ENCODE results near the gene SPTLC3.

Gene SPTLC3

DNA sequence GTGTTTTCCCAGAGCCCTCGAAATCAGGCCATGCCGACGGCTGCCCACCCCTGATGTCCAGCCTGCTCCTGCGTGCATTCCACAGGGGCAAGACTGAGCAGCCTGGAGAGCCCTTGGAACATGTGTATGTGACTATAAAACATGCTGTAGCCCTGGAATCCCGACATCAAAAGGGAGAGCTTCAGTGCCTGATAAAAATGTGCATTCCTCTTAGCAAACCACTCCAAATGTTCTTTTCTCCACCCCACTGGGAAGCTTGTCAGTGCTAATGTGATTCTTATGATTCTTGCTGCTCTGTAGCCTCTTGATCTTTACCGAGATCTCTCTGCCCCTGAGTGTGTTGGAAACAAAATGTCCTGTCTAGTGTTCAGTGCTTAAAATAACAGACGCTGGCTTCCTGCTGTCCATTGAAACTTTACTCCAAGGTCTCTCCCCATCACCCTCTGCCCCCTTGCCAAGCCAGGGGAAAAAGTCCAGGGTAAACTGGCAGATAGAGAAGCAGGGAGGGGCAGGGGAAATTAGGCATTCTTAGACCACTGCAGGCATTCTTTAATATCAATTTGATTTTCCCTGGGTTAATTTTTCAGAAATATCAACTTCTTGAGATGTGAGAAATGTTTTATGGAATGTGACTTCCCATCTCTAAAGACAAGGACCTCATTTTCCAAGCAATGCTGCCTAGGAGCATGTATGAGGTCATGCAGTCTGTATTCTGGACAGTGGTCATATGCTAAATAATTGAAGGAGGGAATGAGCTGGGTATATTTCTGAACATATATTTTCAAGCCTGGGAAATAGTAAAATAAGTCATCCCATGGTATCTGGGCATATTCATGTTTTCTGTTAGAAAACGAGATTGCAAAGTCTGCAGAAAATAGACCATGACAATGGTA, 138.5 kb downstream of the SPTLC3 start:
- DNase-seq: no peak

DNA sequence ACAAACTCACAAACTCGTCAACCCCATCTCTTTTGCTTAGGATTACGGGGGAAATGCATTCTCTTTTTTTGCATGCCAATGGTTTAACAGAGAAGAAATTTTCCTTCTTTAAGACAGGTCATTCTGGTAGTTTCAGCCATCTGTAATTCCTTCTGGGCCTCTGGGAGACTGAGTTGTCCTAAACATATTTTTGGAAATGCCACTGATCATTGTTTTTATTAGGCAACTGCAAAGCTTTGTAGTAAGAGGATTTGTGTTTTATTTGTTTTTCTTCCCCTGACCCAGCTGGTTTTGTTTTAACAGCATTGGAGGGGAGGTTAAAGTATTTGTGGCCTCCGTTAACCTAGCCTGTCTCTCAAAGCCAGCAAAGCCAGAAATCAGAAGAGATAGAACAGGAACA, 139.2 kb downstream of the SPTLC3 start:
- DNase-seq: no peak

DNA sequence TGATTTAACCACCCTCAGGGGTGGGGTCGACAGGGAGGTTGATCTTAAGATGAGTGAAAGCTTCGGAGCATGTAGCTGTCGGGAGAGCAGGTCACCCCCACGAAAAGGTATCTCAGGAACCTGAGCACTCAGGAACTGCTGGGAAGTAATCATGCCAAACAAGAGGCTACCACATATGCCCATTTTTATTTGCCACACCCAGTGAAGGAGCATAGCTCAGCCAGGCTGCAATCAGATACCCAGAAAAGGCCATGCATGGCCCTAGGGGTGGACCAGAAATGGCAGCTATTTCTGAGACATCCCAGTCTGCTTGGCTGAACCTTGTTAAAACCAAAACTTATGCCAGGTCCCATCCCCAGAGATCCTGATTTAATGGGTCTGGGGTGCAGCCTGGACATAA, 139.6 kb downstream of the SPTLC3 start:
- no peak for DNase-seq

DNA sequence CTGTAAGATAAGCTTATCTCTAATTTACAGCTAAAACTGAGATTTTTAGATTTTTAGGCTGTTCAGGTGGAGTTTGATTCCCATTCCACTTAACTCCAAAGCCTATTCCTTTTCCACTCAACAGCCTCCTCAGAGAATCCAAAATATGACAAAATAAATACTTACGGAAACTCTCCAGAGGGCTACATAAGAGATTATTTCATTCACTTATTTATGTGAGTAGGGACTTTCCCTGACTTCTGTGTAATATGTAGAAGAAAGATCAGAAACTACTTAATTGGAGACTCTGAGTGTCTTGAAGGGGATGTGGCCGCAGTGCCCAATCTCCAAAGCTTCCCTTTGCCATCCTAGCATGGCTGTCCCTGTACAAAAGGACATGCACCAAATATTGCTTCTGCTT, 140.2 kb downstream of the SPTLC3 start:
- no peak for DNase-seq

DNA sequence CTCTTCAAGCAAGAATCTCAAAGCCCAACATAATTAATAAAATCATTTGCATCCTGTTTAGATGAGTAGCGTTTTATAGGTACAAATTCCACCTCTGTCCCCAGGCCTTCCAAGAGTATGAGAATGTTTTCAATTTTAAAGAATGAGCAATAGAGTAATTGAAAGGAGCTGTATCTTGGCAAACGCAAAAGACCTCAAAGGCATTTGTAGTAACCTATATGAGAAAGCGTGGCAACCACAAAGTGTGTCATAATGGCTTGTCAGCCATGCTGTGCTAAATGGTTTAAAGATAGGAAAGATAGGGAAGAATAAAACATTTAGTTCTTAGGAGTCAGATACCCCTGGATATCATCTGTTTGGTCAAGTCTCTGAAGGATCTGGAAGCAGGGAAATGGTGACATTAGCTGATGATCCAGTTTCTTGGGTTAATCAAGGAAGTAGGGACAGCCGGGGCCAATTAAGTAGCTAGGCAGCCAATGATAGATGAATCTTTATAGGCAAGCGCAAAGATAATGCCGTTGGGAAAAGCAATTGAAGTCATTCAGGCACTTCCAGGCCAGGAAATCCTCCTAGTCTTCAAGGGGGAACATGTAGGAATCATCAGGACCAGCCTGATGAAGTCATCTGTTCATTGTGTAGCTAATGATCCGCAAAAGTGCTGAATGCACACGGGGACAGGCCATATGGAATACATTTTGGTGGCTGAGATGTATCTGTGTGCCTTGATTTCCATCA, 140.8 kb downstream of the SPTLC3 start:
- no peak for DNase-seq

DNA sequence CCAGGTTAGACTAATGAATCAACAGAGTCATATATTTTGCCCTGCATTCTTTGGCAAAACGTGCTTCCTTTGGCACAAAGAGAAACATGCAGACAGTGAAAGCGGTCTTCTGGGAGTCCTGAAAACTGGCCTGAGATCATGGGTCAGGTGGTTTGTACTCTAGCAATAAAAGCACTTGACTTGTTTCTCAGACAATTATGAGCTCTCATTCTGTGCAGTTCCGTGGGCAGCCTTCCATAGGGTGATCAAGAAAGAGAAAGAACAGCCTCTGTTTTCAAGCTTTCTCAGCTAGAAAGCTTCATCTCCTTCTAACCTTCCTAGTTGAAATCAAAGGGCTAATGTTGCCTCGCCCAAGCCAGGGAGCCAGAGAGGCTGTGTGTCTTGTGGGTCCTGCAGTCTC, 149.6 kb downstream of the SPTLC3 start:
- no peak for DNase-seq

DNA sequence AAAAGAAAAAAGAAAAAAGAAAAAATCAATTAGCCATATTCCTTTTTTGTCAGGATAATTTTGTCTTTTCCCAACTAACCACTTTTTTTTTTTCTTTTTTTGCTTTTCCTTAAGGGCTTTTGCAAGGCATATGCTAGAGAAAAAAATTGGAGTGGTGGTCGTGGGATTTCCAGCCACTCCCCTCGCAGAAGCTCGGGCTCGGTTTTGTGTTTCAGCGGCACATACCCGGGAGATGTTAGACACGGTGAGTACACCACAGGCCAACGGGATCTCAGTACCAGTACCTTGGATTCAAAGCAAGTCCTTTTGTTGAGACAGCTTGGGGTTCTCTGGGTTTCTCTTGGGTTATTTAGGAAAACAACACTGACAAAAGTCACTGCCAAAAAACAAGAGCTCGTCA, 151.1 kb downstream of the SPTLC3 start:
- DNase-seq: no peak

DNA sequence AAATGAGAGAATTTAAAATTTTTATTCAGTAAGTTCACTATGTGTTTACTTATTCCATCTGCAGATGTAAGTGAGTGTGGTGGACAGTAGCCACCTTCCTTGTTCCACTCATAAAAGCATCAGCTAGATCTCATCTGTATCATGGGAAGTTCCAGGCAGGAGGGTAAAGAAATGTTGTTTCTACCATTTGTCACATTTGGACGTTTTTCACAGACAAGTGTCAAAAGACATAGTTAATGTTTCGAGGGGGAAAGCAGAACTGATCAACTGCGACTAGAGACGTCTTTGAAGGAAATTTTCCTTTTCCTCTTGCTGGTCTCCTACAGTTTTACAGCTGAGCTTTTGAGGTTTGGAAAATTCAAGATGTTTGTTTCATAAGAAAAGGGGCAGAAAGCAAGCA, 156.4 kb downstream of the SPTLC3 start:
- DNase-seq: no peak

DNA sequence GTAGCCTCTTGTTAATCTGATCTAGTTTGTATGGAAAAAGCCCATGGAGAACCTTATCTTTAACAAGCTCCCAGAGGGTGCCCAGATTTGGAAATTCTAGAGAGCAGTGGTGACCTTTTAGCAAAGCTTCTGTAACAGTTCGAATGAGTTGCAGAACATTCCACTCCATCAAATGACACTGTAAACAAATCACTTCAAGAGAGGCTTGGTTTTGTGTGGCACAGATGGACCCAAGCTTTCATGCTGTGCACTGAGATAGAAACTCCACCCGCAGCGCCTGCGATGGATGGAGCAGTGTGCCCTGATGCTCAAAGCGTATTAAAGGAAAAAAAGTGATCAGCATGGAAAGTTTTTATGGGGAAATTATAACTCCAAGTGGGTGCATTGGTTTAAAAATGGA, 157.2 kb downstream of the SPTLC3 start:
- no peak for DNase-seq

DNA sequence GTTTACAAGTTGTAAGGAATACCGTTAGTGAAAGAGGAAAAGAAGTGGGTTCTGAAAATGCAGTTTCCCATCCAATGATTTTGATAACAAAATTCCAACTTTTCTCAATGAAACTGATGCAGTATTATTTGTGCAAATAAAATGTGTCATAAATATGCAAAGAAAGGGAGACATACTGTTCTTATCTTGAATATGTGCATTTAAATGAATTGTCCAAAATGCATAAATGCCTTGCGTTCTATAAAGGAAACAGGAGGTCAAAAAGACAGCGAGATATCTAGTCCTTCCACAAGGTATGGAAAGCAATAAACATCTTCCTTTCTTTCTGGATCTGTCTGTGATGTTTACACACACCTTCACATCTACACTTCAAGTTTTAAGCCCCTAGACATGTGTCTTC, 157.7 kb downstream of the SPTLC3 start:
- DNase-seq: no peak

DNA sequence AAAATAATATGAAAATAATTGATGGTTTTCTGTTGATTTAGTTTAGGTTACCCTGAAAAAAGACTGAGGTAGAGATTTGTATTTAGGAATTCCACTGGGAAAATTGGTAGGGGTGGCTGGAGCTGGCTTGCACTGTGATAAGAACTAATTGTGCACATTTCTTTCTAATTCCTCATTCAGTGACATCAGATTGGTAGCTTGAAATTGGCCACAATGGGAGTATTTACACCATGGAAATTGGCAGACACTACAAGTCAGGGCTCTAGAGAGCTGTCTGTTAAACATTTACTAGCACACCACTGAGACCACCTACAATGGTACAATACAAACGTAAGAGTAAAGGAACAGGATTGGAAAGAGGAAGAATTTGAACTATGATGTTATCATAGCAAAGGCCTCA, 160.3 kb downstream of the SPTLC3 start:
- DNase-seq: no peak

DNA sequence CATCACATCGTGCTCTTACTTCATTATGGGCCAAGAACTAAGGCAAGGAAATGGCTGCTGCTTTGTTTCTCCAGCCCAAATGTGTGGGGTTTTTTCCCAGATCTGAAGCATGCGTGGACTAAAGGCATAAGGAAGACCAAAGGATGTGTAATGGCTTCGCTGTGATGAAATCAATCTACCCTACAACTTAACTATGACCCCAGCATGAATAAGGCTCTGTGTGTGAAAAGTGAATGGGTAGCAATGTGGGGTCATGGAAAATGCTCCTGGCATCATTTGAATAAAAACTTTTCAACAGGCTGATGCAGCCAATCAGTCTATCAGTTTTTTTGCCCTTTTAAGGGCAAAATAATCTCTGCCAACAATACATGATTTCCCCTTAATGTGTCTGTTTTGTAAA, 162.0 kb downstream of the SPTLC3 start:
- no peak for DNase-seq

DNA sequence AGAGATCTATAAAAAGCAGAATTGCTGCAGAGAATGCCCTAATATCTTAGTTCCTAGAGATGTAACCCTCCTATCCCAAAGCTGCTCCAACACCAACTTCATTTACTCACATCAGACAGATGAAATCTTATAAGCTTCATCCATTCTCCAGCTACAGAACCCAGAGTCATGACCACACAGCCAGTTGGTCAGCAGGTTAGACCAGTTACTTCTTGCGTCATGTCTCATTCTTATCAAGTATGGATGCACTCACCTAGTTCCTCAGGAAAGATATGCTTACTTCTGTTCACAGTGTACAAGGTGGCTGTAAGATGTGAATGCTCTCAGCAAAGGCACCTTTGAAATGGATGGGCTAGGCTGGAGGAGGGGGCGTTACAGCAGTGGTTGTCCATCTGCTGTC, 164.4 kb downstream of the SPTLC3 start:
- no peak for DNase-seq

DNA sequence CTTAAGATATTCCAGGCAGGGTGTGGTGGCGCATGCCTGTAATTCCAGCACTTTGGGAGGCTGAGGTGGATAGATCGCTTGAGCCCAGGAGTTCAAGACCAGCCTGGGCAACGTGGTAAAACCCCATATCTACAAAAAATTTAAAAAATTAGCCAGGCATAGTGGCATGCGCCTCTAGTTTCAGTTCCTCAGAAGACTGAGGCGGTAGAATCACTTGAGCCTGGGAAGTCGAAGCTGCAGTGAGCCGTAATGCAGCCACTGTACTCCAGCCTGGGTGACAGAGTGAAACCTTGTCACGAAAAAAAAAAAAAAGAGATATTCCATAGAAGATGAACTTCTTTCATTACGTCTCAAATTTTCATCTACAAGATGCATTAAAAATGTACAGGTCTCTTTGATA, 165.6 kb downstream of the SPTLC3 start:
- no peak for DNase-seq

DNA sequence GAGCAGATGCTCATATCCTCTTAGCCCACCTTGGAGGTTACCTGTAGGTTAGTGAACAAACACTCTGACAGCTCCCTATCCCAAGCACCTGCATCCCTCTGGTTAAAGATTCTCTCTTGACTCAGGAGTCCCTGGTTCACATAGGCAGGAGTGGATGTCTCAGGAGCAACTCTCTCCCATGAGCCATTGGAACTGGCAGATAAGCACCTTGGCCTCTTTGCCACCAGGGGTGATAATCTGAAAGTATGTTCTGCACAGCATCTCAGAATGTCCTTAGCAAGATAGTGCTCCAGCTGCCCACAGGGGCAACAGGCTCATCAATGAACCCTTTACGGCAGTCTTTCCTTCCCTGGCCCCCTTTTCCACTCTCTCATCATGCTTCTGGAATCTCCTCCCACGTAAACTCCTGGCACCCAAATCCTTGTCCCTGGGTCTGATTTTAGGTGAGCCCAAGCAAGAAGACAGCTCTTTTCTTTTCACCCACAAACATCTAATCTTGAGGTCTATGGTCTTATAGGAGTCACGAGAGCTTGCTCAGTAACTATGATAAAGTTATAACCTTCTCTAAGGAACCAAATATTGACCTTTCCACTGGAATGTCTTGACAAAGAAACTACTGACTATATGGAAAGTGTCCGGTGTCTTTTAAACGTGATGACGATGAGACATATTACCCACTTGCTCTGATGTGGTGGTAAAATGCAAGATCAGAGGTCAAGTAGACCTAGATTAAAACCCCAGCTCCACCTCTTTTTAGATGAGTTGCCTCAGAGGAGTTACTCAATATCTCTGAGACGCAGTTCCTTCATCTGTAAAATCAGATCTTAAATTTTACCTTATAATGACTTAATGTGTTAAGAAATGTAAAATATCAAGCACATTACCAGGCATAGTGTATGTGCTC, 172.5 kb downstream of the SPTLC3 start:
- no peak for DNase-seq

DNA sequence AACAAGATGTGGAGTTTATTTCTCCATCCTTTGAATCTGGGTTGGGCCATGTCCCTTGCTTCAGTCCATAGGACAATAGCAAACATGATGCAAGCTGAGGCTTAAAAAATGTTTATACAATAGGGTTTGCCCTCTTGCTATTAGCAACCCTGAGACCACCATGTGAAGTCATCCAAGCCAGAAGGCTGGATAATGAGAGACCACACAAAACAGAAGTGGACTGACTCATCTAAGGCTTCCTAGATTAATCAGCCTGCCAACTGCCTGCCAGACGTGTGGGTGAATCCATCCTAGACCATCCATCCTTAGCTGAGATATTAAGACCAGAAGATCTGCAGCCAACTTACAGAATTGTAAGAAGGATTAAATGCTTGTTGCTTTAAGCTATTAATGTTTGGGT, 174.2 kb downstream of the SPTLC3 start:
- no peak for DNase-seq

DNA sequence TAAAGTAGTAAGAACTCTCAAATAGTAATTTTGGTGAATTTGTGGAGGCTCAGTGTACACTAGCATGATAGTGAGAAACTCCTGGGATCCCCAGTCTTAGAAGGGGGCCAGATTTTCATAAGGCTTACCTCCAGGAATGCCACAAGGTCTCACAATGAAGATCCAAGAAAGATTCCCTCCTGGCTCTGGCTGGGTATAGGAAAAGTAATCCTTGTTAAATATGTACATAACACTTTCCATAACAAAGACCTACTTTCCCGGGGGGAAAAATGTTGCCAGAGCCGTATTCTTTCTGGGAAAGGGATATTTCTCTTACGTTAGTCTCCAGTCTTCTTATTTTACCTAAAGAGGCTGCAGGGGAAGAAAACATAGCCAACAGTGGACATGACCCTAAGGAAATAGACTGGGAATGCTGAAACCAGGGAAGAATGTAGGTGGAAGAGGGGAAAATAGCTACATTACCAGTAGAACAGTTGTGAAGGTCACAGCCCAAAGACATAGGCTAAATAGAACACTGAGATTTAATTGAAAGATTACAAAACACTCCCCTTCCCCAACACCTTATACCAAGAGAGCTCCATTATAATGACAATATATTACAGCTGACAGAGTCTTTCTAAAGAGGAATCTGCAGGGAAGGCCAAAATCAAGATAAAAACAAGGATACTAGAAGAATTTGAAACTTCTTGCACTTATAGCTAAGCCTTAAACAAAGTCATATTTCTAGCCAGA, 177.4 kb downstream of the SPTLC3 start:
- DNase-seq: no peak

DNA sequence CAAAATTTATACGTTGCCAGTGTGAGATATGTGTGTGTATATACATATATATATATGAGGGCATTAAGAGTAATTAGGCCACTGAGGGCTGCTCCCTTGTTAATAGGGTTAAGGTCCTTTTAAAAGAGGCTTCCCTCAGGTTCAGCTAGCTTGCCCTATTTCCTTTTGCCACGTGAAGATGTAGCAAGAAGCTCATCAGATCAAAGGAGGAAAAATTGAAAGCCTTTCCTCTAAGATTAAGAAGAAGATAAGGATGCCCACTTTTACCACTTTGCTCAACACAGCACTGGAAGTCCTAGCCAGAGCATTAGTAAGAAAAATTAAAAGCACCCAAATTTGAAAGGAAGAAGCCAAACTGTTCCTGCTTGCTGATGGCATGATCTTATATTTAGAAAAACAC, 179.1 kb downstream of the SPTLC3 start:
- no peak for DNase-seq

DNA sequence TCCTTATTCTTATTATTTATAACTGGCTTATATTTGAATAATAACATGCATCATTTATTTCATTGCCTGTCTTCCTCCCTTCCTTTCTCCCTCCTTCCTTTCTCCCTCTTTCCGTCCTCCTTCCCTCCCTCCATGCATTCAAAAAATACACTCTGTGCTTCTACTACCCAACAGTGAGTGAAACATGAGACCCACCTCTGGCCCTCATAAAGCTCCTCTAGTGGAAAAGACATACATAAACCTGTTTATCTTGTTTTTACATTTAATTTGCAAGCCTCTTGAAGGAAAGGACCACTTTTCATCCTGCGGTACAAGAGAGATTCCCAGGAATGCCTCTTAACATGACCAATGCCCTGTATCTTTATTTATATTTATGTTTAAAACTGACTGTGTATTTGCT, 190.5 kb downstream of the SPTLC3 start:
- no peak for DNase-seq

DNA sequence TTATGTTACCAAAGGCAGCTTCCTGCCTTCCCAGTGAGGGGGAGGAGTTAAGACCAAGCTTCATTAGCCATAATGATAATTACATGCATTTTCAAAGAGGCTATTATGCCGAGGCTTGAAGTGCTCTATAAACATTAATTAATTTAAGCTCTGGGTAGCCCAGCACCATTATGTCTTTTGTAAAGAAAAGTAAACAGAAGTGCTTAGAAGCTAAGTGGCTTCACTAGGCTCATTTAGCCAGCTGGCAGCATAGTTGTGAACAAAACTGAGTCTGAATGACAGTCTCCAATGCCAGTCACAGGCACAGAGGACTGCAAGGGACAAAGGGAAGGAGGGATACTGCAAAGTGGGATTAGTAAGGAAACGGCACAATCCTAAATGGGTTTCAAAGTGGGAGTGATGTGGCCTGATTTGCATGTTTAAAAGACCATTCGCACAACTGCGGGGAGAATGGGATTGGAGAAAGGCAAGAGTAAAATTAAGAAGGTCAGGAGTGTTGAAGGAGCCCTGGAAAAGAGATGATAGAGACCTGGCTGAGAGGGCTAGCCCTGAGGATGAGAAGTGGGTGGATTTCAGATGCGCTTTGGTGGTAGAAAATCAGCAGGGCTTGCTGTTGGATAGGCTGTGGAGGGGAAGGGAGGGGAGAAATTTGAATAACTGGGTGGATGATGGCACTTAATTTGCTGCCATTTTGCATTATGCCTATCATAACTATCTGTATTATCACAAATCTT, 192.2 kb downstream of the SPTLC3 start:
- no peak for DNase-seq

DNA sequence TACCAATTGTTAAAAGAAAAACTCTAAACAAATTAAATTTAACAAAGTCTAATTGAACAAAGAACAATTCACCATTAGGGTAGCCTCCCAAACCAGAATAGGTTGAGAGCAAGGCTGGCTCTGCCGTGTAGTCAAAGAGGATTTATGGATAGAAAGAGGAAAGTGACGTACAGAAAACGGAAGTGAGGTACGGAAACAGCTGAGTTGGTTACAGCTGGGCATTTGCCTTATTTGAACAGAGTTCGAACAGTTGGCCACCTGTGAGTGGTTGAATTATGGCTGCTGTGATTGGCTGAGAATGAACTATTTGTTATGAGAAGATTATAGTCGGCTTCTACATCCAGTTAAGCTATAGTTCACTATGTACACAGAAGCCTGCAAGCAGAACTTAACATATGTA, 193.8 kb downstream of the SPTLC3 start:
- no peak for DNase-seq

DNA sequence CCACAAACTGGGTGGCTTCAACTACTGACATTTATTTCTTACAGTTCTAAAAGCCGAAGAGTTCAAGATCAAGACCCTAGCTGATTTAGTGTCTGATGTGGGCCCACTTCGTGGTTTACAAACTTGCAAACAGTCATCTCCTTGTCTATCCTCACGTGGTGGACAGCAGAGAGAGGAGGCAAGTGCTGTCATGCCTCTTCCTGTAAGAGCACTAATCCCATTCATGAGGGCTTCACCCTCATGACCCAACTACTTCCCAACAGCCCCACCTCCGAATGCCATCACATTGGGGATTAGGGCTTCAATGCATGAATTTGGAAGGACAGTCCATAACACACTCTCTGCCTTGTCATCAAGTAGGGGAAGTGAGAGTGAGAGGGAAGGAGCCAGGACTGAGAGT, 196.7 kb downstream of the SPTLC3 start:
- no peak for DNase-seq
